ENCODE data around the gene LAX1.

GRCh38 chr1:203744075-203744972 is 20.7 kb upstream of the LAX1 start:
- TF ChIP-seq GATA3 (IDR thresholded peaks at IDR 0.05; ENCODE audit: low read depth, low read length) (no peak), GATA2 (IDR thresholded peaks at IDR 0.05; ENCODE audit: low read depth, low read length) (no peak)
